Hematopoietic multipotent progenitor cell treated with erythropoietin and hydrocortisone succinate and interleukin-3 and kit ligand, for 8 days (in vitro differentiated cells): ENCODE measurements around the gene FUT2.
"Not testable (repeated sequence)": the region's sequence is repeated elsewhere in the genome, so short reads cannot be mapped to it uniquely, and the experiment has no call there.

Experiments used
- DNase-seq: peaks from one replicate; pipeline ENCODE4 v3.0.0-alpha.2; 2015

Gene FUT2

DNA sequence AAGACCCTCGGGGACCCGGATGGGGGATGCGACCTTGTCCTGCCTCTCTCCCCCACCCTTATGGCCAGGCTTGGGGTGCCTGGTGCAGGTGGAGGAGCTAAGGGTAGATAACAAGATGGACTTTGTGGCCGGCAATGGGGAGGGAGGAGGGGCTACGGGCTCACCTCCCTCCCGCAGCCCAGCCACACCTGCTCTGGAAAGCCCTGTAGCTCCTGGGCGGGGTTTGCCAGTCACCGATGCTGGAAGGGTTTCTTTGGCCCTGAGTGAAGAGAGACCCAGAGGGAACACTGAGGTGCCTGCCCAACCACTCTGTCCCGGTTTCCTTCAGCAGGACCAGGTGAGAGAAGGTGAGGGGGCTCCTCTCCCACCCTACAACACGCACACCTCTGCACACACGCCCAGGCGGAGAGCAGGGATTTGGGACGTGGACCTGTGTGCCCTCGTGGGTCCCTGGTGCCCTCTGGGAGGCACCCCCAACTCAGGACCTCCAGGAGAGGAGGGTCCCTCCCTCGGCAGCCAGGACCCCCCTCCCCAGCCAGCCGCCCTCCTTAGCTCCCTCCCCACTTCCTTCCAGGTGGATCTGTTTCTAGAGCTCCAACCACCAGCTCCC lies at the start of gene FUT2:
FUT2 (plus strand) TSS at position 229 of the 610 bp plus-strand sequence. CDS start 6,986 bp downstream, outside the sequence.
- DNase-seq, result no peak

DNA sequence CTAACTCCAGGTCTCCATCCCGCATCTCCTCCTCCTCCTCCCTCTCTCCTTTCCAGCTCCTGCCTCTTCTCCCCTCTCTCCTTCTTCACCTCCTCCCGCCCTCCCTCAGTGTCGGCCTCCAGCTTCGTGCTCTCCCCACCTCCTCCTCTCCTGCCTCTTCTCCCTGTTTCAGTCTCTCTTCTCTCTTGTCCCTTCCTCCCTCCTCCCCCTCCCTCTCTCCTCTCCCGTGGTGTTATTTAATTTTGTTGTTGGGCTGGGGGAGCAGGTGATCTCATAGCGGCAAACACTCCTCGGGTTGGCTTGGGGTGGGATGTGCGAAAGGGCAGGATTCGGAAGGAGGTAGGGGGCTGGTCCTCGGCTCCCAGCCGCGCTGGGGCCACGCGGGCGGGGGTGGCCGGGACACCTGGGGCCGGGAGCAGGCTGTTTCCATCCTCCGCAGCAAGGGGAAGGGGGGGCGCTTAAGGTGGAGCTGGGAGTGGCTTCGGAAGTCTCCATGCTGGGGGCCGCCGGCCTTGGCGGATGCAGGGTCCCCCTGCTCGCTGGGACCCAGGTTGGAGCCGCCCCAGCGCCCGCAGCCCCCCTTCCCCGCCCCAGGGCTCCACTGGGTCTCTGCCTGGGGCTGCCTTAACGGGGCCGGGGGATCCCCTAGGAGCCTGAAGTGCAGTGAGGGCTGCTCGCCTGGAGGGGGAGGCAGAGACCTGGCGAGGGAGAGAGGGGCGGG lies 49.6 kb upstream of the FUT2 start, which contains the start of gene CA11:
CA11 (minus strand) TSS at position 187 of the 721 bp plus-strand sequence. CDS start 555 bp downstream, outside the sequence.
- DNase-seq, result peak; percentile 84

DNA sequence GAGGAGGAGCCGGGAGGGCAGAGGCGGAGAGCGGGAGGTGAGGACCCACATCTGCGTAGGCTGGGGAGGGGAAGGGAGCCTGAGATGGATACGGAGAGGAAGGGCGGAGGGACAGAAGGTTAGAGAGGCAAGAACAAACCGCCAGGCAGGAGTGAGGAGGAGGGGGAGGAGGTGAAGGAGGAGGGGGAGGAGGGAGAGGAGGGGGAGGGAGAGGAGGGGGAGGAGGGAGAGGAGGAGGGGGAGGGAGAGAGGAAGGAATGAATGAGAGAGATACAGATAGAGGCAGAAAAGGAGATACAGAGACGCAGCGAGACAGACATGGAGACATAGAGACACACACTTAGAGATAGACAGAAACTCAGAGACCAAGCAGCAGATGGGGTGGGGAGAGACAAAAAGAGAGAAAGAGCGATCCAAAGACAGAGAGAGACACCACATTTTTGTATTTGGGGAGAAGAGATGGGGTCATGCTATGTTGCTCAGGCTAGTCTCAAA lies 49.0 kb upstream of the FUT2 start:
- no peak for DNase-seq

DNA sequence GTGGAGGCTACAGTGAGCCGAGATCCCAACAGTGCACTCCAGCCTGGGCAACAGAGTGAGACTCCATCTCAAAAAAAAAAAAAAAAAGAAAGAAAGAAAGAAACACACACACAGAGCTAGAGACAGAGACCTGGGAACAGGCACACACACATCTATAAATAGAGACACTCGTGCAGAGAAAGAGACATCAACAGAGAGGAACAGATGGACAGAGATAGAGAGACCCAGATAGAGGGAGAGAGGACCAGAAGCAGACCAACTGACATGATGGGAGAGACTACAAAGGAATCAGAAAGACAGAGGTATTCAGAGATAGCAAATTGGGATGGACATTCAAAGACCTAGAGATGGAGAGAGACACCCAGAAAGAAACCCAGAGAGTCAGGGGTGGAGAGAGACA lies 47.6 kb upstream of the FUT2 start:
- peak; percentile 41 for DNase-seq

DNA sequence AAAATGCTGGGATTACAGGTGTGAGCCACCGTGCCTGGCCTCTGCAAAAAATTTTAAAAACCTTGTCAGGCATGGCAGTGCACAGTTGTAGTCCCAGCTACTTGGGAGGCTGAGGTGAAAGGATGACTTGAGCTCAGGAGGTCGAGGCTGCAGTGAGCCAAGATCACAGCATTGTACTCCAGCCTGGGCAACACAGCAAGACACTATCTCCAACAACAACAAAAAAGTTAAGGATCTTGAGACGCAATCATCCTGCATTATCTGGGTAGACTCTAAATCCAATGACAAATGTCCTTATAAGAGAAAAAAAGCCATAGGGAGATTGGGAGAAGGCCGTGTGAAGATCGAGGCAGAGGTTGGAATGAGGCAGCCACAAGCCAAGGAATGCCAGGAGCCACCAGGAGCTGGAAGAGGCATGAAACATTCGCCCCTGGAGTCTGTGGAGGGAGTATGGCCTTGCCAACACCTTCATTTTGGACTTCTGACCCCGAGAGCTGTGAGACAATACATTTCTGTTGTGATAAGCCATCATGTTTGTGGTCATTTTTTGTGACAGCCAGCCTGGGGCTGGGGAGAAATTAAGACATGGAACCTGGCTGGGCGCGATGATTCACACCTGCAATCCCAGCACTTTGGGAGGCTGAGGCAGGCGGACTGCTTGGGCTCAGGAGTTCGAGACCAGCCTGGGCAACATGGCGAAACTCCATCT lies 44.6 kb upstream of the FUT2 start:
- DNase-seq, result no peak

DNA sequence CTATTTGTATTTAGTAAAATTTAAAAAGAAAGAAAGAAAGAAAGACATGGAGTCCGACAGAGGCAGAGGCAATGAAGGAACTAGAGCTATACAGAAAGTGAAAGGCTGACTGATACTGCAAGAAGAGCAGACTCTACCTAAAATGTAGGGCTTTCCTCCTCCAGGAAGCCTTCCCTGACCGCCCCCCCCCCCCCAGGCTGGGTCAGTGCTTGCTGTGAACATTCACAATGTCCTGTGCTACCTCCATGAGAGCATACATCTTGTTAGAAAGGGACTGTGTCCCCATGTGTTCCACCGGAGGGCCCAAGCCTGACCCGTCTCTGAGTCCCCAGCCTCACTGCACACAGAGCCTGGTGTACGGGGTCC lies 44.1 kb upstream of the FUT2 start:
- no peak for DNase-seq

DNA sequence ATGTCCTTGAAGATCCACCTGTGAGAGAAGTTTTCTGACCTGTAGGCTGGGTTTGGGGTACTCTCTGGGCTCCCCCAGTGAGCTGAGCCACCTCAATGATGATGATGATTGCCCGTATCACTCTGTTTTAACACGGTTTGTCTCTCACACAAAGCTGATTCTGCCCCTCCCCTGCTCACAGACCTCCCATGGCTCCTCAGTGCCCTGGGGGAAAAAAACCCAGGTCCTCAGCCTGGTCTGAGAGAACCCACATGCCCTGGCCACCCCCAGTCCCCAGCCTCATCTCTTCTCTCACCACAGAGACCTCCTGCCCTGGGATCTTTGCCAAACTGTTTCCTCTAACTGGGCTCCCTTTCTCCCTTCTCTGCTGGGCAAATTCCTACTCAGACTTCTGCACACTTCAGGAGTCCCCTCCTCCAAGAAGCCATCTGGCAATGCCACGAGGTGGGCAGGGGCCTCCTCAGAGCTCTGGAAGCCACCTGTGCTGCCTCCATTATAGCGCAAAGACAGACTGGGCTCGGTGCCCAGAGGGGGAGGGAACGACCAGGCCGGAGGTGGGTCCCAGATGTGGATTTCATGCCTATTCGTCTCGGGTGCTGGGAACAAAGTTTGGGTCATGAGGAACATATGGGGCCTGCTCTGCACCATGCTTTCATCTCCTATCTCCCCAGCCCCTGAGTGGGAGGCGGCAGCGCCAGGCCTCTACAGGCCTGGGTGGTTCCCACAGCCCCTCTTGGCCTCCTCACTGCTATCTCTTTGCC lies 41.3 kb upstream of the FUT2 start:
- DNase-seq, result peak; percentile 57

DNA sequence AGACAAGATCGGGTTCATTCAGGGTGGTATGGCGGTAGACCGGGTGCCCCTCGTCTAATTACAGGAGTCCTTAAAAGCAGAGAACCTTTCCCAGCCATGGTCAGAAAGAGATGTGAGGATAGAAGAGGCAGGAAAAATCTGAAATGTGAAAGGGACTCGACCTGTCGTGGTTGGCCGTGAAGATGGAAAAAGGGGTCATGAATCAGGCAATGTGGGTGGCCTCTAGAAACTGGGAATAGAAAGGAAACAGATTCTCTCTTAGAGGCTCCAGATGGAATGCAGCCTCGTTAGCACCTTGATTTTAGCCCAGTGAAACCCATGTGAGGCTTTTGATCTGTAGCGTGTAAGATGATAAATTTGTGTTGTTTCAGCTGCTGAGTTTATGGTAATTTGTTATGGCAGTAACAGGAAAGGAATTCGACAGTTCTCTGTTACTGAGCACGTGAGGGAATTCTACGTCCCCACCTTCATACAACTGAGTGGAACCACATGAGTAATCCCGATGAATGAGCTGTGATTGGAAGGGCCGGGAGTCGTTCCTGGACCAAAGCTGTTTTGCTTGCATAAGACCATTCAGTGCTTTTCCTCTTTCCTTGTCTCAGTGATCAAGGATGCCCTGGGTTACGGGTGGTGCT lies 38.8 kb upstream of the FUT2 start:
- no peak for DNase-seq

DNA sequence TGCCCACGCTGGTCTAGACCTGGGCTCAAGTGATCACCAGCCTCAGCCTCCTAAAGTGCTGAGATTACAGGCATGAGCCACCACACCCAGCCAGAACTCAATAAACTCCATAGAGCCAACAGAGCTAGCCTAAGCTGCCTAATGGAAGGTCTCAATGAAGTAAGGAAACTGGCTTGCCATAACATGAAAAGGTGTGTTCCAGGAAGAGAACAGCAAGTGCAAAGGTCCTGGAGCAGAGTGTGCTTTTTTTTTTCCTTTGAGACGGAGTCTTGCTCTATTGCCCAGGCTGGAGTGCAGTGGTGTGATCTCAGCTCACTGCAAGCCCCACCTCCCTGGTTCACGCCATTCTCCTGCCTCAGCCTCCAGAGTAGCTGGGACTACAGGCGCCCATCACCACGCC lies 37.9 kb upstream of the FUT2 start:
- DNase-seq, result not testable (repeated sequence)

DNA sequence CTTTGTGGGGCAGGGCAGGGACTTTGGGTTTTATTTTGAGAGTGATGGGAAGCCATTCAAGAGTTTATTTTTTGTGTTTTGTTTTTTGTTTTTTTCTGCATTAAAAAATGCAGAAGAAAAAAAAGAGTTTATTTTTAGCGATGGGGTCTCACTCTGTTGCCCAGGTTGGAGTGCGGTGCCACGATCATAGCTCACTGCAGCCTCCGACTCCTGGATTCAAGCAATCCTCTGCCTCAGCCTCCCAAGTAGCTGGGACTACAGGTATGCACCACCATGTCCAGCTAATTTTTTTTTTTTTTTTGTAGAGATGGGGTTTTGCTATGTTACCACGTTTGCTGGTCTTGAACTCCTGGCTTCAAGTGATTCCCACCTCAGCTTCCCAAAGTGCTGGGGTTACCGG lies 37.3 kb upstream of the FUT2 start:
- no peak for DNase-seq

DNA sequence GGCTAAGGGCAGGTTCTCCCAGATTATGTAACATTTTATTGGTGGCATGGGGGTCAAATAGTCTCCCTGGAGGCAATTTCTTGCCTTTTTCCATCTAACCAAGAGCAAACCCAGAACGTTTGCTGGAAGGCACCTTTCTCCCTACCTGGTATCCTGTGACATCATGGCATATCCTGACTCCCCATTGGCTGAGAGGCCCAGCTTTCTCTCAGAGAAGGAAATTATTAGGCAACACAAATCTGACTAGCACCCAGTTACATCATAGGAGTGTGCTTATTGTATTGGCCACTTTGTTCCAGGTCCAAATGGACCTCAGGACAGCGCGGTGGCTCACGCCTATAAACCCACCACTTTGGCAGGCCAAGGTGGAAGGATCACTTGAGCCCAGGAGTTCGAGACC lies 36.0 kb upstream of the FUT2 start:
- DNase-seq, result peak; percentile 23

DNA sequence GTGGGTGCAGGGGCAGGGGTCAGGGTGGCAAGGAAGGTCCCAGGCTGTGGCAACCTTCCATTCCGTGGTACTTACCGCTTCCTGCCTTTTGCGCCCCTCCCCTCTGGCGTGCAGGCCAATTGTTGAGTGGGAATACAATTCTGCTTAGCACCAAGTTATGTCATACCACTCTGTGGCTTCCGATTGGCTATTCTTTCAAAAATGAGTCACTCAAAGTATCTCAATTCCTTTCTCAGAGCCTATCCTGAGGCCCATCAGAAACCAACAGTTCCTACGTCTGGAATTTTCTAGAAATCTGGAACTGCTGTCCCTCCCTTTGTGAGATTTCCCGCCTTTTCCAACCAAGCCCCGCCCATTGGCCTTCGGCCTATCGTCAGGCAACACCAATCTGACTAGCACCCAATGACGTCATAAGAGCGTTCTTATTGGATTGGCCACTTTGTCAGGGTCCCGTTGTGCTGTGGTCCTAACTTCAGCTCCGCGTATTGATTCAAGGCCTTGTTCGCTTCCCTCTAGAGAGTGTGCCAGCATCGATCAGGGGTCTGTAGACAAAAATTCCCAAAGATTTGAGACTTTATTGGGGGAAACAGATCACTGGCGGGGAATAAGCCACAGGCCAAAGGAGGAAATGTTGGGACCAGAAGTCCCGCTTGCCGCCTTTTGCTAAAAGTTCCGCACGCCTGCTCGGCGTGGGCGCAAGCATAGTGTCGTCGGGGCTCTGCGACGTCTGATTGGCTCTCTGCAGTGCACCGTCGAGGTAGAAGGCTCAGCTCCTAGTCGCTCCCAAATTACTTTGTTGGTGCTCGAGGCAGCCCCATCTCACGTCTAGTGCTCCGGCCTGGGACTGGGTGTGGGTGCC lies 34.7 kb upstream of the FUT2 start:
- DNase-seq, result peak; percentile 97

DNA sequence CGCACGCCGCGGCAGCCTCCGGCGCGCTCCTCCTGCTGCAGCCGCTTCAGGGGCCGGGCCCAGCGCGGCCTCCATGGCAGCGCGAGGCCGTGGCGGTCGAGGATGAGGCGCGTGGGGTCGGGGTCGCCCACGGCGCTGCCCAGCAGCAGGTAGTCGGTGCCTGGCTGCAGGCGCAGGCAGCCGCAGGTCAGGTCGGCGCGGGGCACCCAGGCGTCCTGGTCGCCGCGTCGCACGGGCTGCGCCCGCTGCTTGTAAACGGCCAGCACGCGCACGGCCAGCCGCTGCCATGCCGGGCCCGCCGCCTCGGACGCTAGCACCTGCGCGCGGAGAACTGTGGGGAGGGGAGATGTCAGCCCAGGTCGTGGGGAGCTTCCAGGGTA lies 34.1 kb upstream of the FUT2 start:
- DNase-seq, result no peak

DNA sequence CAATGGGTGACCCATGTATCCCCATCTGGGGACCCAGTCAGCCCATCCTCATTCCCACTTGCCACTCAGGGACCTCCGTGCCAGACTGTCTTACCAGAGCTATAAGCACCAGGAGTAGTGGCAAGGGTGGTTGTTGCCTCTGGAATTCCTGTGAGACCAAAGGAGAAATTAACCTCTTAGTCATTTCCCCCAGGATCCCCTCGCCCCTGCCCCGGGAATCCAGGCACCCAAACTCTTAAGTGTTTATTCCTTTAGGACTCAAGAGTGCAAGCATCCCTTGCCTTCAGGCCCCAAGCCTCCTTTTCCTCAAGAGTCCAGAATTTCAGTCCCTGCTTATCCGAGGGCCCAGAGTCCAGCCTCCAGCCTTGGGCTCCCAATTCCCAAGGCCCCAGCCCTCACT lies 32.1 kb upstream of the FUT2 start:
- no peak for DNase-seq

DNA sequence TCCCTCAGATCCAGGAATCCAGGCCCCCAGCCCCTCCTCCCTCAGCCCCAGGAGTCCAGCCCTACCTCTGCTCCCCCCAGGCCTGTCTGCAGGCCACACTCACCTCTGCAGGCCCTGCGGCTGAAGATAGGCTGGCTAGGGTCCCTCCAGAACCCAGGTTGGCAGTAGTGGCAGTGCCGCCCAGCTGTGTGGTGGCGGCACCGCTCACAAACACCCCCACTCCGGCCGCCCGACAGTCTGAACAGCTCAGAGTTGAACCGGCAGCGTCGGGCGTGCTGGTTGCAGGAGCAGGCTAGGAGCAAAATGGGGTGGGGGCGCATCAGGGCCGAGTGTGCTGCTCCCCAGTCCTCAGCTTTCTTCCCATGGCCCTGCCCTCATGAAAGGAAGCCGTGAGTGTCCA lies 31.3 kb upstream of the FUT2 start:
- no peak for DNase-seq

DNA sequence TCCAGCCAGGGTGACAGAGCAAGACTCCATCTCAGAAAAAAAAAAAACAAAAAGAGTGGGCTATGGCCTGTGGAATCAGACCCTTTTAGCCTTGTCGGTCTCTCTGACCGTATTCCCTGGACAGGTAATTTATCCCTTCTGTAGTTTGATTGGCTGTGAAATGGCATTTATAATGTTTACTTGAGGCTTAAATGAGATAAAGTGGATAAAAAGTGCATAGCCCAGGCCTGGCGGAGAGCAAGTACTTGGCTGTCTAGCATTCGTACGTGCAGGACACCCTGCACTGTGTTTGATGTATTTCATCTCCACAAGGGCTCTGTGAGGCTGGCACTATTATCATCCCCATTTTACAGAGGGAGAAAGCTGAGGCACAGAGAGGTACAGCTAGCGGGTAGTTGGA lies 30.0 kb upstream of the FUT2 start:
- DNase-seq, result no peak

DNA sequence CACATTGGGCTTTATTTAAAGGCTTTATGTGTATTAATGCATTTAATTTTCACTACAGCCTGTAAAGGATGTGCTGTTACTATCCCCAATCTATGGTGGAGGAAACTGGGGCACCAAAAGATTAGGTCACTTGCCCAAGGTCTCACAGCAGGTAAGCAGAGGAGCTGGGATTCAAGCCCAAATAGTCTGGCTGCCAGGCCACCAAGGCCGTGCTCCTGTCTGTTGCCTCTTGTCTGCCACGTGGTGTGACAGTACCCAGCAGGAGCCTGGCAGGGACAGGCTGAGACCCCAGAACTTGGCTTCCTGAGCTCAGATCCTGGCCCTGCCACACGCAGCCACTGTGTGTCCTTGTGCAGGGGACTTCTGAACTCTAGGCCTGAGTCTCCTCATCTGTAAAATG lies 27.4 kb upstream of the FUT2 start:
- no peak for DNase-seq

DNA sequence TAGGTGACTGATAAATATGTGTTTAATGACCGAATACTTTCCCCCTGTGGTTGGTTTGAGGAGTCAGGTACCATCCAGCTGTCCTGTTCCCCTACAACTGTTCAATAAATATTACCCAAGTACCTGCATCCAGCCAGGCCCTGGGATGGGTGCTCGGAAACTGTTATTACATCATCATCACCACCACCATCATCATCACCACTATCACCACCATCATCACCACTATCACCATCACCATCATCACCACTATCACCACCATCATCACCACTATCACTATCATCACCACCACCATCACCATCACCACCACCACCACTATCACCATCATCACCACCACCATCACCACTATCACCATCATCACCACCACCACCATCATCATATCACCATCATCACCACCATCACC lies 27.0 kb upstream of the FUT2 start:
- DNase-seq, result no peak

DNA sequence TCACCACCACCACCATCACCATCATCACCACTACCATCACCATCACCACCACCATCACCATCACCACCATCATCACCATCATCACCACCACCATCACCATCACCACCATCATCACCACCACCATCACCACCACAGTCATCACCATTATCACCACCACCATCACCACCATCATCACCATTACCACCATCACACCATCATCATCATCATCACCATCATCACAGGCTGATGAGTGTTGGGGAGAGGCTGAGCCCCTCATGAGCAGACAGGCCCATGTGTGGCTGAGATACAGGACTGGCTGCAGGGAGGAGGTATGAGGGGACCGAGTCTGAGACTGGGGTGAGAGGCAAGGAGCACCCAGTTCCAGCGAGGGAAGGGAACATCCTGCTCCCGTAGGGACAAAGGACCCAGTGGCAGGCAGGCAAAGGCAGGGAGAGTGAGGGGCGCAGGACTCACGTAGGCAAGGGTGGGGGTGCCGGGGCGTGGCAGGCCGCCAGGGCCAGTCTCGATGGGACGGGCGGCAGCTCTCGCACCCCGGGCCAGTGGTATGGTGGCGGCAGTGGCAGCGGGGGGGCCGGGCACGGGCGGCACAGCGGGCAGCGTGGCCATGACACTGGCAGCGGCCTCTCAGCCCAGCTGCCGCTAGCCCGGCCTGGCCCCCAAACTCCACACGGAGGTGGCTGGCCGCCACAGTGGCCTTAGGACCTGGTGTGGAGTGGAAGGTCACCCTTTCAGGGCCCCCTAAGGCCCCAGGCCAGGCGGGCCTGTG lies 25.7 kb upstream of the FUT2 start:
- no peak for DNase-seq

DNA sequence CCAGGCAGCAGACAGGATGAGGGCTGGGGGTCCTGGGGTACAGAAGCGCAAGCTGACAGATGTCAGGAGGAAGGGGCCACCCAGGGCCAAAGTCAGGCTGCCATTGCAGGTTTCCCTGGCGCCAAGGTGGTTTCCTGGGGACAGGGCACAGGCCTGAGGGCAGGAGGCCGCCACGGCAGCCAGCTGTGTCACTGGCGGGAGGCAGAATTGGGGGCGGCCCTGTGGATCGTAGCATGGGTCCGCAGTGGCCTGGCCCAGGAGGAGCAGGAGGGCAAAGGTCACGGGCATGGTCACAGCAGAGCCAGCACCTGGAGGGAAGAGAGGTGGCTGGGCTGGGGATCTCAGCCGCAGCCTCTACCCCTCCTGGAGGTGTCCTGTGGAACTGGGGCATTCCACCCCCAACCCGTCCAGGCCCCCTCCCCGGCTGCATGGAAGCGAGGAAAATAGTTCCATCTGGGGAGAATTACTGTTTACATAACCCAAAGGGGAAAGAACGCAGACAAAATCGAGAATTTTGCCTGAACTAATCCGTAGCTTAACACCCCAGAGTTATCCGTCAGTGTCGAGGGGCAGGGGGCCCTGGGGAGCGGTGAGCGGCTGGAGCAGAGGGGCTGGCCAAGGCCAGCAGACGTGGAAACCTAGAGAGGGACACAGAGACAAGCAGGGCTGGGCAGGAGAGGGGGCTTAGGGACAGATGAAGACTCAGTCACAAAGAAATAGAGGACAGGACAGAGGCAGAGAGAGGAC lies 24.9 kb upstream of the FUT2 start:
- DNase-seq, result no peak
